T47D (cell line): ENCODE measurements around the gene OR1M1.

Source experiments
- DNase-seq, 2 experiments: peaks; one replicate each; pipeline versions ENCODE4 v3.0.0 to v3.0.0-alpha.2; 2011 to 2012; ENCODE audit warnings: low read depth in 1 of 2, low spot score in 1 of 2
- JUND ChIP-seq: IDR thresholded peaks from 2 replicates; pipeline ENCODE4 v1.6.1; 2012; ENCODE audit warnings: low read depth
- in situ Hi-C: cut with HindIII; loops from 2 replicates; pipeline ENCODE4 v1.10.0; 2016; ENCODE audit warnings: low sequenced_read_pairs, low pct_unique_long_range_greater_than_20kb

The OR1M1 gene

GRCh38 chr19:9115307-9115813, 28.5 kb downstream of the OR1M1 start, which contains the start of gene OR7G1:
TSS of gene OR7G1 (minus strand) at chr19:9115763. CDS start at chr19:9115763, 0 bp downstream.
- DNase-seq, result no peak
- in situ Hi-C loops, result no loop called here
- TF ChIP-seq JUND, result no peak

- no peak for DNase-seq
- no peak for TF ChIP-seq JUND
Observed at GRCh38 chr19:9116547-9116946, 29.7 kb downstream of the OR1M1 start.

GRCh38 chr19:9126900-9127405, 40.1 kb downstream of the OR1M1 start, which contains the start of gene OR7G3:
TSS of gene OR7G3 (minus strand) at chr19:9126950. CDS start at chr19:9126950, 0 bp downstream.
- in situ Hi-C loops, result no loop called here
- TF ChIP-seq JUND, result no peak
- no peak for DNase-seq

More at GRCh38 chr19:9116547-9116946, 29.7 kb downstream of the OR1M1 start:
- in situ Hi-C loops, result no loop called here

- DNase-seq, result no peak
- no peak for TF ChIP-seq JUND
- in situ Hi-C loops, result no loop called here
Observed at GRCh38 chr19:9128171-9128570, 41.3 kb downstream of the OR1M1 start.

- in situ Hi-C loops, result no loop called here
- TF ChIP-seq JUND, result no peak
- DNase-seq, result no peak
Observed at GRCh38 chr19:9130965-9131364, 44.1 kb downstream of the OR1M1 start.

GRCh38 chr19:9132422-9132821, 45.6 kb downstream of the OR1M1 start:
- in situ Hi-C loops, result no loop called here
- TF ChIP-seq JUND, result no peak
- DNase-seq, result no peak

- peak in 1 of 2 experiments; percentile 4 for DNase-seq
- in situ Hi-C loops, result no loop called here
- no peak for TF ChIP-seq JUND
Observed at GRCh38 chr19:9139609-9140158, 52.8 kb downstream of the OR1M1 start.

- no peak for TF ChIP-seq JUND
- DNase-seq, result peak; percentile 23 to 91
- in situ Hi-C loops, result no loop called here
Observed at GRCh38 chr19:9140159-9140874, 53.5 kb downstream of the OR1M1 start, which contains the start of gene ZNF317. TSS of gene ZNF317 (plus strand) at chr19:9140397. CDS start at chr19:9156017, 15,620 bp downstream.

GRCh38 chr19:9144920-9145319, 58.1 kb downstream of the OR1M1 start:
- TF ChIP-seq JUND, result no peak
- in situ Hi-C loops, result no loop called here
- DNase-seq, result no peak
